Stimulated activated CD8-positive, alpha-beta memory T cell treated with anti-CD3 and anti-CD28 coated beads, Interleukin-12 subunit alpha, Interleukin-12 subunit beta, amount 100 ng/mL, for 24 hours (primary cell): ENCODE measurements around the gene INPPL1.

Experiments
- DNase-seq: peaks from one replicate; pipeline ENCODE4 v3.0.0-alpha.2; 2020; ENCODE audit errors: extremely low read depth

The INPPL1 gene

GRCh38 chr11:72280037-72280436 lies 55.5 kb downstream of the INPPL1 start:
- no peak for DNase-seq

- no peak for DNase-seq
Observed at GRCh38 chr11:72280726-72281315, 56.3 kb downstream of the INPPL1 start.

DNA sequence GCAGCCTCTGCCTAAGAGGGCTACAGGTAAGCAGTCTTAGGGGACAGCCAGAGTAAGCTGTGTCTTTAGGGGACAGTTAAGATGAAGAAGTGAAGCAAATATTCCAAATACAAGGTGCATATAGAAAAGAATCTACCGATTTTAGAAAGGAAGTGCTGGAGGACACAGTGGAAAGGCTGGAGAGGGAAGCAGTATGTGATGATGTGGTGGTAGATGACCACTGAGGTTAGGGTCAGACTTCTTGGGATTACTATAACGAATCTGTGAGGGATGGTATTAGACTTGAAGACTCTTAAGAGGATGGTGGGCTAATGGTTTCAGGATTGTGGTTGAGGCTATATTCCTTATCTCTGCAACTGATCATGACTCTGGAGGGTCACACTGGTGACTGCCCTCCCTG lies 59.4 kb downstream of the INPPL1 start:
- no peak for DNase-seq

- no peak for DNase-seq
Observed at GRCh38 chr11:72287293-72287692, 62.7 kb downstream of the INPPL1 start.
